Activated CD4-positive, alpha-beta T cell treated with anti-CD3 and anti-CD28 coated beads for 4 hours (primary cell): Measurements from ENCODE around the gene CHST11.
"Not testable (repeated sequence)": the region's sequence is repeated elsewhere in the genome, so short reads cannot be mapped to it uniquely, and the experiment has no call there.

ENCODE experiments used
- DNase-seq, 2 donors: peaks; one replicate each; pipeline ENCODE4 v3.0.0-alpha.2; 2020

Gene CHST11

GRCh38 chr12:104532636-104533035 lies 75.9 kb downstream of the CHST11 start:
- no peak for DNase-seq

- no peak for DNase-seq
Measured at GRCh38 chr12:104533134-104533533, 76.4 kb downstream of the CHST11 start.

DNA sequence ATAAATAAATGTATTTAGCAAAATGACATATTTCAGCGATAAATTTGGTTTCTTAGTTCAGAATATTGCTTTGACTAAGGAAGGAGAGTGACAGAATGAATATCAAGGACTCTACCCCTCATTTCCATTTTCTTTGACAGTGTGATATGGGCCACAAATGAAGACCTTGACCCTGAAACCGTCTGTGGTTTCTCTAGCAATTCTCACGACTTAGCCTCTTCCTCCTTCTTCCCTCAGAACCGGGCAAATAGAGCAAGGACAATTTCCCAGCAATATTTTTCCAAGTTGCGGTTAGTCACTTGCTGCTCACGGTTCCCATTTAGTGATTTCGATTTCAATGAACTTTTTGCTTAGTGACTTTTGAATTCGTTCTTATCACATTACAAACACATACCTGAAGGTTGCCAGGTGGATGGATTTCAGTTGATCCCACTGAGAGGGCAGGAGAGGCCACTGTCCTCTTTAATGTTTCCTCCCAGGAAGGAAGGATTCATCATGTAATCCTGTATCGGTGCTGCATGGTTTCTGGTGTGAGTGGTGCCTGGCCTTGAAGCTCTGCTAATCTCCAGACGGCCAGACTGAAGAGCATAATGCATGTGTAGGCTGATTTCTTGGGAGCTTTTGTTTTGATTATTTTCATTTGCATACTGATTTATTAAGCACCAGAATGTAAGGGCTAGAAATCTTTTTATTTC lies 77.6 kb downstream of the CHST11 start:
- no peak for DNase-seq

DNA sequence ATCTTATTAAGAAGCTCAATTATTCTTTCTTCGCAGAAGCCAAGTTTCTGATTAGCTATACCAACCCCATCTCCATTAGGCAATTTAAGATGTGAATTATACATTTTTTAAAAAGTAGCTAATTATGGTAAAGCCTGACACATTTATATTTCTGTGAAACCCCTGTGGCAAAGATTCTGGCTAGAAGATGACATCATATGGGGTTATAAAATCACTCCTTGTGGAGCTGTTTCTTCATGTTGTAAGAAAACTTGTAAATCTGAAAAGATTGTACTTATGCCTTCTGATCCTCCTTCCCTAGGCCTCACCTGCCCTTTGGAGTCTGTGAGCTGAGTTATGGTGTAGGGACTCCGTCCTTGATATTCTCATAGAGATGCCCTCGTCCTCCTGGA lies 78.1 kb downstream of the CHST11 start:
- no peak for DNase-seq

DNA sequence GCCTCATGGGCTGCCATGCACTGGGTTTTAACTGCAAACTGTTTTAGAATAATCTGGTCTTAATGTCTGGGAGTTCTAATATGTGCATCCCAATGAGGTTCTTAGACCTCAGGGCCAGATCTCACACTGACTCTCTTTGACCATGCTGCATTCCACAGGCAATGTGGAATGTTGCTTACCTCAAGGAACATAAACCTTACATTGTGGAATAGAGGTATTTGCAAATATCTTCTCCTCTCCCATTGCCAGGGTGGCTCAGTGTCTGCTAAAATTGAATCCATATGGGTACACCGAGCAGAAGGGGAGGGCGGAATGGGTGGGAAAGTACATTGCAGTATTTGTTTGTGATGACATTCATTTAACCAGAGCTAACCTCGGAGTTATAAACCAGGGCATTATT lies 78.6 kb downstream of the CHST11 start:
- no peak for DNase-seq

GRCh38 chr12:104536841-104537240 lies 80.1 kb downstream of the CHST11 start:
- no peak for DNase-seq

DNA sequence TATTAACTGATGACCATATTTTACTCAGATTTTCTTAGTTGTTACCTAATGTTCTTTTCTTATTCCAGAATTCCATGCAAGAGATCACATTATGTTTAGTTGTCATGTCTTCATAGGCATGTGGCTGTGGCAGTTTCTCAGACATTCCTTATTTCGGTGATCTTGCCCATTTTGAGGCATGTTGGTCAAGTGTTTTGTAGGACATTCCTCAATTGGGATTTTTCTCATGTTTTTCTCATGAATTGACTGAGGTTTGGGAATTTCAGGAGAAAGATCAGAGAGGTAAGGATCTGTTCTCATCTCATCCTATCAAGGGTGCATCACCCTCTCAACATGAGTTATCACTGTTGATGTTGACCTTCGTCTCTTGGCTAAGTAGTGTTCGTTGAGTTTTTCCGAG lies 81.3 kb downstream of the CHST11 start:
- no peak for DNase-seq

DNA sequence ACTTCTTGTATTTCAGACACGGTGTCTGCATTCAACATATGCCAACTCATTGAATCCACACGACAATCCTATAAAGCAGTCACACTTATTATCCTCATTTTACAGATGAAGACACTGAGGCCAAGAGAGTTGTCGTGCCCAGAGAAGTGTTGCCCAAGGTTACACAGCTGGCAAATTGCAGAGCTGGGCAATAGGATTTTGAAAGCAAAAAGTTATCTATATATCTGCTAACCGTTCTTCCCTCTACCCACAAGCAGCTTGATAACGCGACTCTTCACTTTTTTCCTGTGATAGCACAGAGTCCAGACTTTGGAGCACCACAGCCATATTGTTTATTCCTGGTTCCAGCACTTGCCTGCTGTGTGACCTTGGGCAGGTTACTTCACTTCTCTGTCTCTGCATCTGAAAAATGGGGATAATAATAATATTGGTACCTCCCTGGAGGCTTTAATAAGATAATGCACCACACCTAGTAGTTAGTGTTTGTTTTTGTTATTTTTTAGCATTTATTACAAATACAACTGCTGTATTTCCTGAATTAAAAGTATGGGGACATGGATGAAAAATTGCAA lies 82.2 kb downstream of the CHST11 start:
- DNase-seq: no peak

GRCh38 chr12:104544836-104545235 lies 88.1 kb downstream of the CHST11 start:
- DNase-seq: no peak

GRCh38 chr12:104546575-104546974 lies 89.8 kb downstream of the CHST11 start:
- DNase-seq: no peak

DNA sequence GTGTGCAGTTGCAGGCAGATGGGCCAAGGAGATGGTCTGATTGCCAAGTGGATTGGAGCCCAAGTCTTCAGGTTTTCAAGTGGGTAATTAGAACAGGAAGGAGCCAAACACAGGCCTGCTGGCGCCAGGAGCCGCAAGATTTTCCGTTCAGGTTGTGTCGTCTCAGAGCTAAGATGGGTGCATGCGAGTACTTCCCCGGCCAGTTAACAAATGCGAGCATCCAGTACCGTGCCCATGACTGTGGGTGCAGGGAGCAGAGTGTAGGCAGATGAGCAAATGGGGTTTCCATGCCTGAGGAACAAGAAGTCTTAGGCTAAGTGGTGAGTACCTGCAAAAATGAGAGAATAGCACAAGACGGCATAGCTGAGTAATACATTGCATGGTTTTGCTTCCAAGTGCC lies 90.5 kb downstream of the CHST11 start:
- no peak for DNase-seq

DNA sequence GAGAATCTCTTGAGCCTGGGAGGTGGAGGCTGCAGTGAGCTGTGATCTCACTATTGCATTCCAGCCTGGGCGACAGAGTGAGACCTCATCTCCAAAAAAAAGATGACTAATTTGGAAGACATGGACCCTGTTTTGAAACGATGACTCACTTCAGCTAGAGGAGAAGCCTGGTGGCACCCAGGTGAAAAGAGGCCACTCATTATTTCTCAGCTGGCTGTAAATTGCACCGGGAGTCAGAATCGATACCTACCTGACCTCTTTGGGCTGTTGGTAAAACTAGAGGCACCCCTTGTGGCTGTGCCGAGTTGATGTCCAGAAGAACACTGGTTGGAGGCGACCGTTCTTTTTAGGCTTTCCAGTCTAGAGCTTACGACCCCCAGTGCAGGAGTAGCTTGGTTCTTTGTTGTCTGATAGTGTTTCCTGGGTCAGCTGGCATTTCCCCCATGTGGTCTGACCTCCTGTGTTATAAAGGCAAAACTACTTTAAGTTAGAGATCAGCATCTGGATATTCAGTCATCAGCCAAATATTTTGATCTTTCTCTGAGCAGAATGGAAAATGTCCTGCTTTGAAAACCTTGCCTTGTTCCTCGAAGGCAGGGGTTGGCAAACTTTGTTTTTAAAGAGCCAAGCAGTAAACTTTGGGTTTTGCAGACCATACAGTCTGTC lies 93.2 kb downstream of the CHST11 start:
- no peak for DNase-seq

DNA sequence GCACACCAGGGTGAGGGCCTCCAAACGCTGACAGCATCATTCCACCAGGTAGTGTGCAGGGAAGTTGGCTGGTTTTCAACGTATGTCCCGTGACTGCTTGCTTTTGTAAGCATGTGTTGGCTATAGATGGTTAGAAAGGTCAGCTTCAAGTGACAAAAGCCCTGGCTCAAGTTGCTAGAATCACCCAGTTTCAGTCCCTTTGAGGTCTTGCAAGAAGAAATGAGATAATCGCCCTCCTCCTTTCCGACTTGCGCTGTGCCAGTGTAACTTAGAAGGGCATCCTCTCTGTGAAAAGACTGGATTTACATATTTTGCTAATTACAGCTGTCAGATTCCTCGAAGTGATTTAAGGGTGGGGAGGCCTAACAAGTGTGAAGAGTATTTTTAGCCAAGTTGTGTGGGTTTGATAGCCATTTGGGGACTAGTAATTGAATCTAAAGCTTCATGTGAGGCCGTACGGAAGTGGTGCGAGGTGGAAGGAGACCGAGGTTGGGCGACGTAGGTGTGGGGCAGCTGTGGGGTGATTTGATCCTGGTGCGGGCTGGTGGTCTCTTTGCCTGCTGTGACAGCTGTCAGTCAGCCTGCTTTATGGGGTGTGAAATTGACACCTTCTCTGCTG lies 94.7 kb downstream of the CHST11 start:
- no peak for DNase-seq

GRCh38 chr12:104553421-104553820 lies 96.7 kb downstream of the CHST11 start:
- no peak for DNase-seq

DNA sequence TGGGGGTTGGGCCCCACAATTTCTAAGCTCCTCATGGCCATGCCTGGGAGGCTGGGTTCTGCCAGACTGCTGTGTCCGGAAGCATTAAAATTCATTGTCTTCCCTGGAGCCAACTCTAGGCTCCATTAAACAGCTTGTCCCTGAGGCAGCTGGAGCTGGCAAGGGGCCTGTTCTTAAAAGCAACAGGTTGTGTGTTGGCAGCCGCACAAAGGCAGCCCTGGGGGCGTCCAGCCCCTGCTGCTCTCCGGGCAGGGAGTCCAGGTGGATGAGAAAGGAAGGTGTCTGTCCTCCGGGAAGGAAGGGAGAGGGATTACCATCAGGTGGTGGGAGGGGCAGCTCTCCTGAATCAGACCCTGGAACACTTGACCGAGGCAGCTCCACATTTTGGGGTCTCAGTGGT lies 98.9 kb downstream of the CHST11 start:
- no peak for DNase-seq

- no peak for DNase-seq
Measured at GRCh38 chr12:104557488-104558195, 100.9 kb downstream of the CHST11 start.

DNA sequence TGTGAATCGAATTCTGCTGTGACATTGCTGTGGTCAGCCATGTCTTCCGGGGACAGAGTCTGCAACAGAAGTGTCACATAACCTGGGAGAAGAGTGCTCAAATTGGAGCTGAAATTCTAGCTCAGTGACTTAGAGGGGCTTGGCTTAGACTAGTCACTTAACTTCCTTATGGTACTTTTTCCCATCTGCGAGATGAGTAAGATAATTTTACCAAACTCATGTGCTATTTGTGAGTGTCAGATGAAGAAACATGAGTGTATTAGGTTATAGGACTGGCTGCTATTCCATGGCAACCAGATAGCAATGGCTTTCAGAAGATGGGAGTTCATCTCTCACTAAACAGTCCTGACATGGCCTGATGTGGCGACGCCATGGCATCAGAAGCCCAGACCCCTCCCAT lies 104.1 kb downstream of the CHST11 start:
- no peak for DNase-seq

DNA sequence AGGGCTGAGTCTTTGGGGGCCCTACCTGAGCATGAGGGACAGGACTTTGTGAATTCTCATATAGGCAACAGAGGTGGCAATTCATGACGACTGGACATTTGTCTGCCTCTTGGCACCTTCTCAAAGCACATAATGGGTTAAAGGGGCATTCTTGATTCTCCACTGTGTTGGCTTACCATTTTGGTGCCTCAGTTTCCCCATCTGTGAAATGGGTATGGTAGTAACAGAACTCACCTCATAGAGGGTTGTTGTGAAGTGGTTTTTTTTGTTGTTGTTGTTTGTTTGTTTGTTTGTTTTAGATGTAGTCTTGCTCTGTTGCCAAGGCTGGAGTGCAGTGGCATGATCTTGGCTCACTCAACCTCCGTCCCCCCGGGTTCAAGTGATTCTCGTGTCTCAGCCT lies 106.0 kb downstream of the CHST11 start:
- DNase-seq: no peak

DNA sequence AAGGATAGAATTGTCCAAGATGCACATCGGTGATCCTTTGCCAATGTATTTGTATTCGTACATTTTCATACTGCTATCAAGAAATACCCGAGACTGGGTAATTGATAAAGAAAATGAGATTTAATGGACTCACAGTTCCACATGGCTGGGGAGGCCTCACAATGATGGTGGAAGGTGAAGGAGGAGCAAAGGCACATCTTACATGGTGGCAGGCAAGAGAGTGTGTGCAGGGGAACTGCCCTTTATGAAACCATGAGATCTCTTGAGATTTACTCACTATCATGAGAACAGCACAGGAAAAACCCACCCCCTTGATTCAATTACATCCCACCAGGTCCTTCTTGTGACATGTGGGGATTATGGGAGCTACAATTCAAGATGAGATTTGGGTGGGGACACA lies 107.9 kb downstream of the CHST11 start:
- not testable (repeated sequence) for DNase-seq

DNA sequence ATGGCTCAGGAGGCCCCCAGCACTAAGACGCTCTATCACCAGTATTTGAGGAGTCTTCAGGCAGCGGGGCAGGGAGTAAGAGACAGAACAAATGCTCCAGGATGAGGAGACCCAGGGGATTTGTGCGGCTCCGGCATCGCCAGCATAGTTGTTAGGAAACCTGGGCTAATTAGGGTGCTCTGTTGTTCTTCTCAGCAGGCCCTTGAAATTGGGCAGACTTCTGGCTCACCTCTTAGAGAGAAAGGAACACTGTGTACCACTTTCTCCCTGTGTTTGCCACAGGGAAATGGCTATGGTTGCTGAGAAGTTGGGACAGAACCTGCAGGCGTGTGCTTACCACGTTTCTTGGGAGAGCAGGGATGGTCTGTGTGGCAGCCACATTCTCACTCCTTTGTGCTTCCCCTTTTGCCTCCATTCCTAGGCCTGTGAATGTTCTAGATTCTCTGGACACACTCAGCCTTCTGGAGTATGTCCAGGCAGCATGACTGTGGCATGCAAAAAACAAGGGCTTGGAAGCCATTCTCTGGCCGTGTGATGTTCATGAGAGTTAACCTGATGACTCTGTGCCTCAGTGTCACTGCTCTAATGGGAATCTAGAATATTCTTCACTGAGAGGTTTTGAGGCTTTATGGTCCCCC lies 109.0 kb downstream of the CHST11 start:
- no peak for DNase-seq

DNA sequence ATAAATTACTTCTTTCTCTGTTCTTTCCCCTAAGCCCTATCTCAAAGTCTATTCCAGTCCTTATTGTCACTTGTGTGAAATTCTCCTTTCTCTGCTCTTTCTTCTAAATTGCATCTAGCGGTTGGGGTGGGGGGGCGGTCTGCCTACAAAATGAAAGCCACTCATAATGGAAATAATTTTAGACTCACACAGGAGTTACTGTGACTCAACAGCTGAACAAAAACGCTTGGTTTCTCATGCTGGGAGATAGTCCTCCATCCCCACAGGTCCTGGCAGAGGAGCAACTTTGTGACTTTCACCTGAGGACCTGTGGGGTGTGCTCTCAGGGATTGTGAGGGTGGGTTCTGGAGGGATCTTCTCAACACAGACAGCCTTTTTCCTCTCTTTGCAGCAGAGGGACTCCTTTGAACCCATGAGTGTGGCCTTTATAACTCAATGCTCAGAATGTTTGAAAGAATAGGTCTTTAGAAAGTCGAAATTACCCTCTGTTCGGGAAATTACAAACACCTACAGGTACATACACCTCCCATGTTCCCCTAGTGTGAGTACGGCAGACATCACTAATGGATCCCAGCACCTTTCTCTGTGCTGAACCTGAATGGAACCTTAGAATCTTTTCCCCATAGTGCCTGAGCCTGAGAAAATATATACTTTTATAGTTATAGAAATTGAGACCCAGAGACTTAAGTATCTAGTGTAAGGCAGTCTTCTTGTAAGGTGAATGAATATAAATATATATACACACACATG lies 109.7 kb downstream of the CHST11 start:
- peak; percentile 29 to 42 for DNase-seq

DNA sequence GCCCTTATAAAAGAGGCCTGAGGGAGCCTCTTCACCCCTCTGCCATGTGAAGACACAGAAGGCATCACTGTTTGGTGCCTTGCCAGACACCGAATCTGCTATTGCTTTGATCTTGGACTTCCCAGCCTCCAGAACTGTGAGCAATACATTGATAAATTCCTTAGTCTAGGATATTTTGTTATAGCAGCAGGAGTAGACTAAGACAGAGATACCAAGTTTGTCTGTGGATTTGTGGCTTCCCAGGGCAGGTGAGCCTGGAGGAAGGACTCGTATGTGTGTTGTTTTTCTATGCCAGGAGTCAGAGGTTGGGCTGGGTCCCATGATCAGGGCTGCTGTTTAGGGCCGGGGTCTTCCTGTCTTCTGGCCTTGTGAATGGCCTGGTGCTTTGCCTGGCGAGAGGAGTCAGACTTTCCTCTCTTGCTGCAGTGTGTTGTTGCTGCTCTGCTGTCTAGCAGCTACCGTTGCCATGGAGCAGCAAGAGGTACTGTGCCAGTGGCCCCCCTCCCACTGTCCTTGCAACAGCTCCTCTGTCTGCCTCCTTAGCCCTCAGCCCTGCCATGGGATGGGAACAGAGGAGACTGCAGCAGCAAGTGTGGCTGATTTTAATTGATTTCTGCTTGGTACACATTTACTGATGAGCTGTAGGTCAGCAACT lies 111.2 kb downstream of the CHST11 start:
- DNase-seq: no peak
